GM23338 (cell line): ENCODE data around the gene ASCL2. TPM values are rescaled to one million over a fixed set of nuclear protein-coding genes. Genes with fewer than 3 reads are reported as not detected.

ENCODE experiments used
- ATAC-seq: fragments of 200-7000 bp; cut with Tn5 transposase; 3 replicates; pipeline ENCODE4 v1.9.1; 2020
- DNase-seq: peaks from one replicate; pipeline ENCODE4 v3.0.0-alpha.2; 2015; ENCODE audit warnings: low spot score
- H2AFZ ChIP-seq: fragments of 200-600 bp; sonication (generic); 2 replicates; pipeline ENCODE4 v1.8.0; 2016; ENCODE audit warnings: antibody characterized with exemption, mild to moderate bottlenecking, moderate library complexity
- H3F3A ChIP-seq: fragments of 200-600 bp; sonication (generic); replicated peaks from 2 replicates; pipeline ENCODE4 v1.8.0; 2017; ENCODE audit warnings: antibody characterized with exemption, mixed run types, low read depth
- H3K27ac ChIP-seq: fragments of 200-600 bp; sonication (generic); 2 replicates; pipeline ENCODE4 v1.6.1; 2016; ENCODE audit warnings: low read depth
- H3K27me3 ChIP-seq: fragments of 200-600 bp; sonication (generic); 2 replicates; pipeline ENCODE4 v1.8.0; 2016; ENCODE audit warnings: mild to moderate bottlenecking, mixed run types, moderate library complexity; ENCODE audit not compliant: insufficient read depth
- H3K36me3 ChIP-seq: fragments of 200-600 bp; sonication (generic); 2 replicates; pipeline ENCODE4 v1.8.0; 2016; ENCODE audit warnings: mild to moderate bottlenecking; ENCODE audit not compliant: insufficient read depth
- H3K4me1 ChIP-seq: fragments of 200-600 bp; sonication (generic); 2 replicates; pipeline ENCODE4 v1.8.0; 2016; ENCODE audit warnings: mild to moderate bottlenecking, moderate library complexity; ENCODE audit not compliant: insufficient read depth
- H3K4me2 ChIP-seq: fragments of 200-600 bp; sonication (generic); 2 replicates; pipeline ENCODE4 v1.7.1; 2017; ENCODE audit warnings: mixed run types
- H3K4me3 ChIP-seq: fragments of 200-600 bp; sonication (generic); 2 replicates; pipeline ENCODE4 v1.6.1; 2016; ENCODE audit warnings: mixed run types
- H3K79me2 ChIP-seq: fragments of 200-600 bp; sonication (generic); replicated peaks from 2 replicates; pipeline ENCODE4 v1.8.0; 2017; ENCODE audit warnings: mild to moderate bottlenecking; ENCODE audit not compliant: insufficient read depth
- H3K9me2 ChIP-seq: fragments of 200-600 bp; sonication (generic); 2 replicates; pipeline ENCODE4 v1.8.0; 2017; ENCODE audit not compliant: insufficient read depth
- H4K20me1 ChIP-seq: fragments of 200-600 bp; sonication (generic); replicated peaks from 2 replicates; pipeline ENCODE4 v1.8.0; 2017; ENCODE audit warnings: mild to moderate bottlenecking; ENCODE audit not compliant: insufficient read depth
- H3K27ac Mint-ChIP-seq: 2 replicates; pipeline ENCODE4 v1.8.0; 2020; ENCODE audit warnings: inconsistent platforms, mild to moderate bottlenecking, moderate library complexity, mixed read lengths
- H3K27me3 Mint-ChIP-seq: 3 replicates; pipeline ENCODE4 v1.8.0; 2022; ENCODE audit warnings: low read depth, mild to moderate bottlenecking, moderate library complexity, mixed read lengths, inconsistent platforms; ENCODE audit not compliant: insufficient read depth, poor library complexity
- H3K36me3 Mint-ChIP-seq: 3 replicates; pipeline ENCODE4 v1.8.0; 2021; ENCODE audit warnings: low read depth, mild to moderate bottlenecking, inconsistent platforms, moderate library complexity, mixed read lengths
- H3K4me1 Mint-ChIP-seq: 3 replicates; pipeline ENCODE4 v1.8.0; 2020; ENCODE audit warnings: mild to moderate bottlenecking, inconsistent platforms, mixed read lengths
- H3K4me3 Mint-ChIP-seq: 3 replicates; pipeline ENCODE4 v1.8.0; 2021; ENCODE audit warnings: moderate library complexity, mild to moderate bottlenecking, inconsistent platforms, mixed read lengths
- H3K9me3 Mint-ChIP-seq: 3 replicates; pipeline ENCODE4 v1.8.0; 2020; ENCODE audit warnings: moderate library complexity, mild to moderate bottlenecking, inconsistent platforms, mixed read lengths
- CREB1 ChIP-seq: fragments of 250-450 bp; sonication (Bioruptor Pico); IDR thresholded peaks from 2 replicates; pipeline ENCODE4 v1.5.0; 2020; ENCODE audit warnings: low read depth, mild to moderate bottlenecking, moderate library complexity
- CTCF ChIP-seq, 2 experiments: fragments of 200-600 bp in 1 of 2; sonication (generic) in 1 of 2; conservative IDR thresholded peaks; 2 replicates each; pipeline versions ENCODE4 v1.5.1 to v1.6.1; 2016 to 2017; ENCODE audit warnings: antibody characterized with exemption in 2 of 2, low read depth in 2 of 2, mild to moderate bottlenecking in 2 of 2, moderate library complexity in 1 of 2
- EZH2 ChIP-seq: fragments of 200-600 bp; sonication (generic); IDR thresholded peaks from one replicate; pipeline ENCODE4 v1.8.0; 2017; ENCODE audit warnings: antibody characterized with exemption, mild to moderate bottlenecking, low read depth; ENCODE audit not compliant: unreplicated experiment
- EZH2phosphoT487 ChIP-seq: fragments of 200-600 bp; sonication (generic); IDR thresholded peaks from one replicate; pipeline ENCODE4 v1.8.1; 2018; ENCODE audit warnings: antibody characterized with exemption; ENCODE audit not compliant: unreplicated experiment
- JUNB ChIP-seq: IDR thresholded peaks from one replicate; pipeline ENCODE4 v1.6.1; 2016; ENCODE audit warnings: antibody characterized with exemption; ENCODE audit not compliant: unreplicated experiment
- STAT1 ChIP-seq: IDR thresholded peaks from one replicate; pipeline ENCODE4 v1.6.1; 2016; ENCODE audit warnings: antibody characterized with exemption; ENCODE audit not compliant: unreplicated experiment
- ZNF114 ChIP-seq: fragments of 250-450 bp; sonication (Bioruptor Pico); IDR thresholded peaks from 2 replicates; pipeline ENCODE4 v1.5.0; 2020; ENCODE audit warnings: mild to moderate bottlenecking, moderate library complexity
- ZNF462 ChIP-seq: fragments of 250-450 bp; sonication (Bioruptor Pico); IDR thresholded peaks from 2 replicates; pipeline ENCODE4 v1.5.0; 2020; ENCODE audit warnings: mild to moderate bottlenecking, moderate library complexity
- polyA plus RNA-seq: library from polyadenylated mRNA; unstranded; fragments of >200 nt; fragmentation: Nextera tagmentation; extraction: Ambion mirVana; gene quantifications from 2 replicates; pipeline ENCODE4 v1.2.1, GENCODE V29; 2016
- total RNA-seq: library from RNA; depleted of rRNA; stranded (reverse); fragments of >200 nt; shearing (Covaris generic); gene quantifications from 2 replicates; pipeline ENCODE4 v1.2.3, GENCODE V29; 2014
- TF ChIP-seq, protein P1 (sequence below): IDR thresholded peaks from 2 replicates; pipeline ENCODE4 v1.6.1; 2016; ENCODE audit warnings: antibody characterized with exemption

The ASCL2 gene
- total and polyA plus RNA-seq, 2 experiments from 2014 or later, result 0.57 to 1.6 TPM

DNA sequence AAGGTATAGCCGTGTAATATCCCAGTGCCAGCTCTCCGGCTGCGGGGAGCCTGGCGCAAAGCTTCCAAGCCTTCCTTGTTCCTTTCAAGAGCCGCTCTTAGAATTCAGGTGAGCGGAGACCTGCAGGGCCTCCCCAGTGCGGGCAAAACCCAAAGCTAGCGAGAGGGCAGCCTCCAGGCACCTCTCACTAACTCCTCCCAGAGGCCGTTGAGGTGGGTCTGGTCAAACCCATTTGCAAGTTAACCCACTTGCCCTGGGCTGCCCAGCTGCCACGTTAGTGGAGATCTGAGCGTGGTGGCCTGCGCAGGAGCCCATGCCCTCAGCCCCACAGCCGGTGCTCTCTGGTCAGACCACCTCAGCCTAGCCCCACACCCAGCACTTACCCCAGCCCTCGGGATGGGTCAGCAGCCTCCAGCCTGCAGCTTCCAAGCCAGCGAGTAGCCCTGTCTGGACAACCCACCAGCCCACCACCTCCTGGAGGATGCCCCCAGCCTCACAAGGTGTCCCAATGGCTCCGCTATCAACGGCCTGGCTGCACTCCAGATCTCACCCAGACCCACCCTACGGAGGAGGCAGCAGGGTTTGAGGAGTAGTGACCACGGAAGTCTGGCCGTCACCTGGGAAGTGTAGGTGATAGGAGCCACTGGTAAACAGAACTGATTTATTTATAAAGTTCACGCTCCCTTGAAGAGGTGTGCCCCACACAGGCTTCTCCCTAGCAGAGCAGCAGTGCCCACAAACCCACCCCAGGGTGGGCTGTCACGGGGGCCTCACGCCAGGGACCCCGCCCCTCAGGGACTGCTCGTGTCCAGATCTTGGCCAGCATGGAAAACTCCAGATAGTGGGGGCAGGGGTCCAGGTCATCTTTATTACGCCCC lies 2.3 kb downstream of the ASCL2 start:
- Histone ChIP-seq H3F3A (no peaks in the 10 kb centered on the region), H2AFZ (peak overlapping the region; percentile 69; the same call in 1 of the 2 replicates), H3K27me3 (peaks cover 60% of the 10 kb centered on the region), H4K20me1 (no peaks in the 10 kb centered on the region), H3K9me2 (no peaks in the 10 kb centered on the region), H3K27ac (no peak overlapping the region), H3K79me2 (no peaks in the 10 kb centered on the region), H3K4me1 (peaks cover 6% of the 10 kb centered on the region), H3K4me3 (peak overlapping the region; percentile 58), H3K36me3 (no peaks in the 10 kb centered on the region), H3K4me2 (peak overlapping the region; percentile 80)
- H3K9me3 Mint-ChIP-seq, result peaks cover 5% of the 10 kb centered on the region; the same call in 2 of the 3 replicates
- DNase-seq, result peak; percentile 15
- peaks cover 51% of the 10 kb centered on the region for H3K27me3 Mint-ChIP-seq
- H3K4me3 Mint-ChIP-seq, result peak overlapping the region; percentile 65
- ATAC-seq, result no peak
- TF ChIP-seq CTCF (conservative IDR thresholded peaks at IDR 0.05; ENCODE audit: low read depth in 2 of 2) (no peak), STAT1 (no peak), CREB1 (CRISPR knock-in tag) (no peak), JUNB (no peak), ZNF462 (CRISPR knock-in tag) (no peak), EZH2 (no peak), EZH2phosphoT487 (no peak), ZNF114 (CRISPR knock-in tag) (no peak)
- TF ChIP-seq, protein P1, sequence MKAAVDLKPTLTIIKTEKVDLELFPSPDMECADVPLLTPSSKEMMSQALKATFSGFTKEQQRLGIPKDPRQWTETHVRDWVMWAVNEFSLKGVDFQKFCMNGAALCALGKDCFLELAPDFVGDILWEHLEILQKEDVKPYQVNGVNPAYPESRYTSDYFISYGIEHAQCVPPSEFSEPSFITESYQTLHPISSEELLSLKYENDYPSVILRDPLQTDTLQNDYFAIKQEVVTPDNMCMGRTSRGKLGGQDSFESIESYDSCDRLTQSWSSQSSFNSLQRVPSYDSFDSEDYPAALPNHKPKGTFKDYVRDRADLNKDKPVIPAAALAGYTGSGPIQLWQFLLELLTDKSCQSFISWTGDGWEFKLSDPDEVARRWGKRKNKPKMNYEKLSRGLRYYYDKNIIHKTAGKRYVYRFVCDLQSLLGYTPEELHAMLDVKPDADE, result no peak
- H3K4me1 Mint-ChIP-seq, result peaks cover 12% of the 10 kb centered on the region
- no peaks in the 10 kb centered on the region for H3K36me3 Mint-ChIP-seq
- H3K27ac Mint-ChIP-seq, result no peak overlapping the region
